Effector memory CD4-positive, alpha-beta T cell (primary cell): ENCODE results near the gene GINM1.

Experiments
- DNase-seq, 3 donors: peaks; one replicate each; pipeline ENCODE4 v3.0.0-alpha.2; 2020
- H3K27ac ChIP-seq: 2 replicates; pipeline ENCODE4 v1.7.0; 2013; ENCODE audit warnings: mild to moderate bottlenecking, low read length, moderate library complexity; ENCODE audit not compliant: insufficient read depth, poor library complexity, severe bottlenecking
- H3K27me3 ChIP-seq: replicated peaks from 2 replicates; pipeline ENCODE4 v1.7.0; 2013; ENCODE audit warnings: mild to moderate bottlenecking, low read length; ENCODE audit not compliant: insufficient read depth, control insufficient read depth, poor library complexity, severe bottlenecking
- H3K36me3 ChIP-seq: 2 replicates; pipeline ENCODE4 v1.7.0; 2013; ENCODE audit warnings: mild to moderate bottlenecking, low read length, moderate library complexity; ENCODE audit not compliant: control insufficient read depth, insufficient read depth
- H3K4me1 ChIP-seq: 2 replicates; pipeline ENCODE4 v1.7.0; 2013; ENCODE audit warnings: low read length, mild to moderate bottlenecking; ENCODE audit not compliant: control insufficient read depth, insufficient read depth, poor library complexity, severe bottlenecking
- H3K4me3 ChIP-seq: 2 replicates; pipeline ENCODE4 v1.7.0; 2013; ENCODE audit warnings: low read length, low read depth, mild to moderate bottlenecking; ENCODE audit not compliant: insufficient read depth, poor library complexity, severe bottlenecking
- H3K9me3 ChIP-seq: 2 replicates; pipeline ENCODE4 v1.7.0; 2013; ENCODE audit warnings: mild to moderate bottlenecking, low read length, moderate library complexity; ENCODE audit not compliant: control insufficient read depth
- total RNA-seq, 3 donors: gene quantifications; one replicate each; lab custom pipeline; 2026; lab: John Stamatoyannopoulos, UW

GINM1 gene, protein sequence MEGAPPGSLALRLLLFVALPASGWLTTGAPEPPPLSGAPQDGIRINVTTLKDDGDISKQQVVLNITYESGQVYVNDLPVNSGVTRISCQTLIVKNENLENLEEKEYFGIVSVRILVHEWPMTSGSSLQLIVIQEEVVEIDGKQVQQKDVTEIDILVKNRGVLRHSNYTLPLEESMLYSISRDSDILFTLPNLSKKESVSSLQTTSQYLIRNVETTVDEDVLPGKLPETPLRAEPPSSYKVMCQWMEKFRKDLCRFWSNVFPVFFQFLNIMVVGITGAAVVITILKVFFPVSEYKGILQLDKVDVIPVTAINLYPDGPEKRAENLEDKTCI
- total RNA-seq: 21.7 to 37.5 (median 24.6) reads per million in 3 donors

DNA sequence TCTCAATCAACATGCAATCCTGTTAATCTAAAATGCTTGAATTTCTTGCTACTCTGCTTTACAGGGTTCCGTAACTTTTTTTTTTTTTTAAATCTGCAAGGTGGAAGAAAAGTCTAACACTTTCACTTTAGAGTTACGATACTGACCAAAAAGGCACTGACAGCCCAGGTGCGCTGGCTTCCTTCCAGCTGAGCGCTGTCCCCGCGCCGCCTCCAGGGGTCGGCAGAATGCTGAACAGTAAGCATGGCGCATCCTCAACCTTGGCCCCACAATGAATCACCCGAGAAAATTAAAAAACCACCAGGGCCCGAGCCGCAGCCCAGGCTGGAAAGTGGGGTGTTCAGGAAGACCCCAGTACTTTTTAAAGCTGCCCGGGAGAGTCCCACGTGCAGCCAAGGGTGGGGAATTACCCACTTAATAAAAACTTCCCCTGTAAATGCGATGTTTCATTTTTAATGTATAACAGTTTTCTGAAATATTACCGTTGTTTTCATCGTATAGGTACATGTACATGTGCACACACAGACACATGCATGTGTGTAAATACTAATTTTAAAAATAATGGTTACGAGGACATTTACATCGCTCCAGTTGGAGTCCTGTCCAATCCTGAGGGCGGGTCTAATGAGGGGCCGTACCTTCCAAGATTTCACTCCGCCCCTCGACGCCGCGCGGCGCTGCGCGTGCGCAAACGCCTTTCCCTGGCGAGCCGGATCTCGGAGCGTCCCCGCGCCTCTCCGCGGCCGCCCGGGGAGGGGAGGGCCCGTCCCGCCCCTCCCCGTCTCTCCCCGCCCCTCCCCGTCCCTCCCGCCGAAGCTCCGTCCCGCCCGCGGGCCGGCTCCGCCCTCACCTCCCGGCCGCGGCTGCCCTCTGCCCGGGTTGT, at the start of gene GINM1:
TSS of gene GINM1 (plus strand) at position 849 of the 883 bp plus-strand sequence. CDS start 40 bp downstream, outside the sequence.
- H3K36me3 ChIP-seq: no peaks in the 10 kb centered on the region
- H3K9me3 ChIP-seq: no peaks in the 10 kb centered on the region
- peak within 1 kb of the TSS; percentile 98 for H3K4me3 ChIP-seq
- peak; percentile 91 to 93 (median 93) for DNase-seq
- H3K4me1 ChIP-seq: peaks cover 3% of the 10 kb centered on the region
- no peaks in the 10 kb centered on the region for H3K27me3 ChIP-seq
- peak within 1 kb of the TSS; percentile 93 for H3K27ac ChIP-seq

GRCh38 chr6:149529650-149530049, 36.5 kb upstream of the GINM1 start:
- Histone ChIP-seq H3K4me3 (no peak overlapping the region), H3K27ac (no peak overlapping the region), H3K4me1 (no peaks in the 10 kb centered on the region), H3K9me3 (no peaks in the 10 kb centered on the region), H3K27me3 (no peaks in the 10 kb centered on the region), H3K36me3 (peaks cover 57% of the 10 kb centered on the region)
- no peak for DNase-seq

DNA sequence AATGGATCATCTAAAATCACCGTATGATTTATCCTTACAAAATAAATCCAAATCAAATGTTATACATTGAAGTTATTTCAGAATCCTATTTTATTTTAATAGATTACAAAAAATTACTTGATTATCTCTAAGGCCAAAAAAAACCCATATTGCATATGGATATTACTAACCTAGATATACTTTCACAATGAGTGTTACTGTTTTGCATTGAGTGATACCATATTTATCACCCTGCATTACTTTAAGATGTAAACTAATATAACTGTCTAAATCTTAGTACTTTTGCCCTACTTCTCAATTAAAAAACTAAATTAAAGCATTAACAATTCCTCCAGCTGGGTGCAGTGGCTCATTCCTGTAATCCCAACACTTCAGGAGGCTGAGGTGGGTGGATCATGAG, 31.4 kb upstream of the GINM1 start:
- Histone ChIP-seq H3K27ac (no peak overlapping the region), H3K9me3 (no peaks in the 10 kb centered on the region), H3K4me1 (no peaks in the 10 kb centered on the region), H3K36me3 (peaks cover 57% of the 10 kb centered on the region), H3K4me3 (no peak overlapping the region), H3K27me3 (no peaks in the 10 kb centered on the region)
- no peak for DNase-seq

DNA sequence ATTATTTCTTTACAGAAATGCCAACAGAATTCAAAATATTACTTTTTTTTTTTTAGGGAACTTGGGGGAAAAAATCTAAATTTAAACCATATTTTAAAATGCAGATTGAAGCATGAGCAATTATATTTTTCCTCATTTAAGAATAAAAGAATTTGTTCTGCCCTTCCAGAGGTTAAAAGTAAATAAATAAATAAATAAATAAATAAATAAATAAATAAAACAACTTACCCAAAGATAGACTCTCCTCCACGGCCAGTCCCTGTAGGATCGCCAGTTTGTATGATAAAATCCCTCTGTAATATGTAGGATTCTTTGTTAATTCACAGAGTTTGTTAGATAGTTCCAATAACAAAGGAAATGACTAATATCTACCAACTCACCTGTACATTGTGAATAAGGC, 25.0 kb upstream of the GINM1 start:
- Histone ChIP-seq H3K4me3 (no peak overlapping the region), H3K4me1 (peaks cover 16% of the 10 kb centered on the region), H3K27me3 (no peaks in the 10 kb centered on the region), H3K9me3 (no peaks in the 10 kb centered on the region), H3K36me3 (peaks cover 33% of the 10 kb centered on the region), H3K27ac (no peak overlapping the region)
- DNase-seq: no peak

DNA sequence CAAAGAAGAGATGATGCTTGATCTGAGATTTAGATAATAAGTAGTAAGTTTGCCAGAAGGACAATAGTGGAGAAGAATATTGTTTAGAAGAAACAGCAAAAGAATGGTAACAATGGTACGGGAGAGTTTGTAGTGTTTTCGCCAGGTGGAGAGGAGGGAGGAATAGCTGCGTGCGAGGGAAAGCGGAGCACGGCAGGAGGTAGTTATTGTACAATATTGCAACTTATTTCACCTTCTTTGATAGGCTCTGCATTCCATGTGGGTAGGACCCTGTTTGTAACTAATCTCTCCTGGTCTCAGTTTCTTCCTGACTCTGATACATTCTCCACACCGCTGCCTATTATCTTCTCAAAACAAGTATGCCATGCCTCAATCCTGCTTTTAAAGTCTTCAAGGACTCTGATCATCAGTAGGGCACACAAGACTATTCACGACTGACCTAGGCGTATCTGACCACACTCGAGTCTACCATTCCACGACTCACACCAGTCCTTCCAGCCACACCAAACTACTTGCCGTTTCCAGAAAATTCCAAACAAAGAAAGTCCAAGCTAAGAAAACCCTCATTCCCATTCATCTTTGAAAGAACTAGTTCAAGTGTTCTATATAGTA, 21.4 kb upstream of the GINM1 start:
- H3K36me3 ChIP-seq: peaks cover 4% of the 10 kb centered on the region
- no peaks in the 10 kb centered on the region for H3K9me3 ChIP-seq
- H3K4me1 ChIP-seq: peaks cover 16% of the 10 kb centered on the region
- peak overlapping the region; percentile 100 for H3K4me3 ChIP-seq
- DNase-seq: no peak
- peak overlapping the region; percentile 100 for H3K27ac ChIP-seq
- no peaks in the 10 kb centered on the region for H3K27me3 ChIP-seq

GRCh38 chr6:149545258-149545753, 20.9 kb upstream of the GINM1 start:
- Histone ChIP-seq H3K4me1 (peaks cover 16% of the 10 kb centered on the region), H3K27ac (peak overlapping the region; percentile 100), H3K4me3 (peak overlapping the region; percentile 100), H3K36me3 (peaks cover 1% of the 10 kb centered on the region), H3K9me3 (no peaks in the 10 kb centered on the region), H3K27me3 (no peaks in the 10 kb centered on the region)
- peak; percentile 56 to 68 (median 59) for DNase-seq

DNA sequence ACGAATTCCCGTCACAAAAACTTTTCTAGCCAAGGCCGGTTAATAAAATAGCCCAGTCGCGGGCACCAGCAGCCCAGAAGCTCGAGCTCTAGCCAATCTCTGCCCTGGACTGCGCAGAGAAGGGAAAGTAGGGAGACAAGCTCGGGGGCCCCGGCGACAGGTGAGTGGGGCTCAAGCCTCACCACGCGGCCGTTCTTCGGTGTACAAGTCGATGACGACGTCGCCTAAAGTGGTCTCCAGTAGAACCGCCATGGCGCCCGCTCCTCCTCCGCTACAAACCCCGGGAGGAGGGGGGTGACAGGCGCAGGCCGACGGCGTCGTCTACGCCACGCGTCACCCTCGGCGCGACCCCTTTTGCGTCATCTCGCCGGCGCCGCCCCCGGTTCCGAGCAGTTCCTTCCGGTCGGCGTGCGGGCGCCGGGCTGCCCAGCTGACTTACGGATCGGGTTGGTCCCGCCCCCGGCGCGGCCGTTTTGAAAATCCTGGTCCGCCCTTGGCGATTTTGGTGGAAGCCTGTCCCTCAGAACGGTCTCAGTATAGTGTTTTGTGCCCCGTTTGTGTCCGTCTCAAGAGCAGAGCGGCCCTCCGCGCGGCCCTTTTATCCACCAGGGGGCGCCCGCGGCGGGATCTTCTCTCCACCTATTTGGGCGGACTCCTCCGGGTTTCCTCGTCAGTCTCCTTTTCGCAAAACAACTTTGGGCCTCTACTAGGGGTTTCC, 20.3 kb upstream of the GINM1 start, which contains the start of gene PPIL4:
TSS of gene PPIL4 (minus strand) at position 290 of the 718 bp plus-strand sequence. CDS start at position 252, 38 bp downstream.
- H3K27ac ChIP-seq: peak within 1 kb of the TSS; percentile 100
- peaks cover 16% of the 10 kb centered on the region for H3K4me1 ChIP-seq
- H3K9me3 ChIP-seq: no peaks in the 10 kb centered on the region
- DNase-seq: peak; percentile 92 to 93 (median 93)
- no peaks in the 10 kb centered on the region for H3K27me3 ChIP-seq
- no peaks in the 10 kb centered on the region for H3K36me3 ChIP-seq
- peak within 1 kb of the TSS; percentile 100 for H3K4me3 ChIP-seq

DNA sequence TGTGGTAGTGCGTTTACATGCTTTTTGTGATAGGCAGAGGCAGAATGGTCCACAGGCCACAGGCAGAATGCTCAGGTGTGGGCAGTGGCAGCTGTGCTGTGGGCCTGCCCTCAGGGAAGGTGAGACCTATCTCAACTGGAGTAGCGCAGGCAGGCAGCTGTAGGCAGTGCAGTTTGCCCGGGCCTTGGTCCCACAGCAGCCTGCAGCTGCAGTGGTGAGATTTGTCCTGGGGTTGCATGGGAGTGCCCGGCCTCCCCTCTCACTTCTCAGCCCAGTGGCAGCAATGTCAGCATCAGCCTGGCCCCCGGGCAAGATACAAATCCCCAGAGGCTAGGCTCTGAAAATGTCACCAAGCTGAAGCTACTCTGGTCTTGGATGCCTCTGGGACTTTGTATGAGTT, 14.3 kb upstream of the GINM1 start:
- no peak overlapping the region for H3K27ac ChIP-seq
- no peak for DNase-seq
- H3K4me3 ChIP-seq: no peak overlapping the region
- no peaks in the 10 kb centered on the region for H3K4me1 ChIP-seq
- no peaks in the 10 kb centered on the region for H3K27me3 ChIP-seq
- no peaks in the 10 kb centered on the region for H3K9me3 ChIP-seq
- H3K36me3 ChIP-seq: no peaks in the 10 kb centered on the region

DNA sequence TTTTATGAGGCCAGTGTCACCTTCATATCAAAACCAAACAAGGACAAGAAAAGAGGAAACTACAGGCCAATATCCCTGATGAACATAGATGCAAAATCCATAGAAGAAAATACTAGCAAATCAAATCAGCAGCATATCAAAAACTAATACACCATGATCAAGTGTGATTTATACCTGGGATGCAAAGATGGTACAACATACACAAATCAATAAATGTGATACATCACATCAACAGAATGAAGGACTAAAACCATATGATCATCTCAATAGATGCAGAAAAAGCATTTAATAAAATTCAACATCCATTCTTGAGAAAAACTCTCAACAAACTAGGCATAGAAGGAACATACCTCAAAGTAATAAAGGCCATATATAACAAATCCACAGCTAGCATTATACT, 8.1 kb upstream of the GINM1 start:
- no peak overlapping the region for H3K27ac ChIP-seq
- no peak for DNase-seq
- H3K4me1 ChIP-seq: no peaks in the 10 kb centered on the region
- no peak overlapping the region for H3K4me3 ChIP-seq
- no peaks in the 10 kb centered on the region for H3K27me3 ChIP-seq
- H3K36me3 ChIP-seq: no peaks in the 10 kb centered on the region
- H3K9me3 ChIP-seq: no peaks in the 10 kb centered on the region
